ENCODE measurements around the gene FAM200C.

Gene FAM200C

DNA sequence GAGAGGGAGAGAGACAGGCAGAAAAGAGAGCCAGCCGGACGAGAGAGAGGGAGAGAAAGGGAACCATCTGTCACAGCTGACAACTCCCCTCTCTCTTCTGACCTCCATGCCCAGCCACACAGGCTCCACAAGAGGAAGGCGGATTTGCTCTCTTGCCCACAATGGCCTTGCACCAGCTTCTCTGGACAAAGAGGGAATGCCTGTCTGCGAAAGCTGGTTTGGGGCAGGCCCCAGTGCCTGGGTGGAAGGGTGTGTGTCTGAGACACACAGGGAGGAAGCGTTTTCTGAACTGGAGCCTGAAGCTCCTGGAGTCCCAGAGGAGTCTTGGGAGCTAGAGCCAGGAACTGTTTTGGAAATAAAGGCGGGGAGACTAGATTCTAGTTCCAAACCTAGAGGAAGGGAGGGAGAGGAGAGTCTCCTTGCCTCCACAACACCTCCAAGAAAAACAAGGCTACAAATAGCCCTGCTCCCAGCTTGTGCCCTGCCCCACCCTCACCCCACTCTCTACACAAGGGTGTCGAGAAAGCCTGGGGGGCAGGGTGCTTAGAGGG lies 41.9 kb downstream of the FAM200C start:
- TF ChIP-seq SIN3A (IDR thresholded peaks at IDR 0.05; ENCODE audit: borderline replicate concordance, insufficient read depth, low read length) (no peak), POLR2AphosphoS5 (IDR thresholded peaks at IDR 0.05; ENCODE audit: low read depth, low read length) (no peak), TAF1 (IDR thresholded peaks at IDR 0.05; ENCODE audit: borderline replicate concordance, insufficient read depth, low read length) (no peak), FOXP2 (optimal IDR thresholded peaks at IDR 0.05; ENCODE audit: borderline replicate concordance, extremely low read depth, extremely low read length, insufficient read depth) (no peak)
- TF ChIP-seq, protein P1, sequence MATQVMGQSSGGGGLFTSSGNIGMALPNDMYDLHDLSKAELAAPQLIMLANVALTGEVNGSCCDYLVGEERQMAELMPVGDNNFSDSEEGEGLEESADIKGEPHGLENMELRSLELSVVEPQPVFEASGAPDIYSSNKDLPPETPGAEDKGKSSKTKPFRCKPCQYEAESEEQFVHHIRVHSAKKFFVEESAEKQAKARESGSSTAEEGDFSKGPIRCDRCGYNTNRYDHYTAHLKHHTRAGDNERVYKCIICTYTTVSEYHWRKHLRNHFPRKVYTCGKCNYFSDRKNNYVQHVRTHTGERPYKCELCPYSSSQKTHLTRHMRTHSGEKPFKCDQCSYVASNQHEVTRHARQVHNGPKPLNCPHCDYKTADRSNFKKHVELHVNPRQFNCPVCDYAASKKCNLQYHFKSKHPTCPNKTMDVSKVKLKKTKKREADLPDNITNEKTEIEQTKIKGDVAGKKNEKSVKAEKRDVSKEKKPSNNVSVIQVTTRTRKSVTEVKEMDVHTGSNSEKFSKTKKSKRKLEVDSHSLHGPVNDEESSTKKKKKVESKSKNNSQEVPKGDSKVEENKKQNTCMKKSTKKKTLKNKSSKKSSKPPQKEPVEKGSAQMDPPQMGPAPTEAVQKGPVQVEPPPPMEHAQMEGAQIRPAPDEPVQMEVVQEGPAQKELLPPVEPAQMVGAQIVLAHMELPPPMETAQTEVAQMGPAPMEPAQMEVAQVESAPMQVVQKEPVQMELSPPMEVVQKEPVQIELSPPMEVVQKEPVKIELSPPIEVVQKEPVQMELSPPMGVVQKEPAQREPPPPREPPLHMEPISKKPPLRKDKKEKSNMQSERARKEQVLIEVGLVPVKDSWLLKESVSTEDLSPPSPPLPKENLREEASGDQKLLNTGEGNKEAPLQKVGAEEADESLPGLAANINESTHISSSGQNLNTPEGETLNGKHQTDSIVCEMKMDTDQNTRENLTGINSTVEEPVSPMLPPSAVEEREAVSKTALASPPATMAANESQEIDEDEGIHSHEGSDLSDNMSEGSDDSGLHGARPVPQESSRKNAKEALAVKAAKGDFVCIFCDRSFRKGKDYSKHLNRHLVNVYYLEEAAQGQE (IDR thresholded peaks at IDR 0.05; ENCODE audit: insufficient read depth in 1 of 2, low read depth in 2 of 2, low read length in 2 of 2) = no peak

- TF ChIP-seq, protein P1 (IDR thresholded peaks at IDR 0.05; ENCODE audit: insufficient read depth in 1 of 2, low read depth in 2 of 2, low read length in 2 of 2) = no peak
- TF ChIP-seq POLR2AphosphoS5 (IDR thresholded peaks at IDR 0.05; ENCODE audit: low read depth, low read length) (no peak), FOXP2 (optimal IDR thresholded peaks at IDR 0.05; ENCODE audit: borderline replicate concordance, extremely low read depth, extremely low read length, insufficient read depth) (no peak), SIN3A (IDR thresholded peaks at IDR 0.05; ENCODE audit: borderline replicate concordance, insufficient read depth, low read length) (no peak), TAF1 (IDR thresholded peaks at IDR 0.05; ENCODE audit: borderline replicate concordance, insufficient read depth, low read length) (no peak)
Measured at GRCh38 chr5:160357394-160357793, 42.5 kb downstream of the FAM200C start.

- TF ChIP-seq FOXP2 (optimal IDR thresholded peaks at IDR 0.05; ENCODE audit: borderline replicate concordance, extremely low read depth, extremely low read length, insufficient read depth) (no peak), TAF1 (IDR thresholded peaks at IDR 0.05; ENCODE audit: borderline replicate concordance, insufficient read depth, low read length) (no peak), SIN3A (IDR thresholded peaks at IDR 0.05; ENCODE audit: borderline replicate concordance, insufficient read depth, low read length) (no peak), POLR2AphosphoS5 (IDR thresholded peaks at IDR 0.05; ENCODE audit: low read depth, low read length) (no peak)
- TF ChIP-seq, protein P1 (IDR thresholded peaks at IDR 0.05; ENCODE audit: insufficient read depth in 1 of 2, low read depth in 2 of 2, low read length in 2 of 2) = no peak
Measured at GRCh38 chr5:160356550-160357347, 43.1 kb downstream of the FAM200C start.

DNA sequence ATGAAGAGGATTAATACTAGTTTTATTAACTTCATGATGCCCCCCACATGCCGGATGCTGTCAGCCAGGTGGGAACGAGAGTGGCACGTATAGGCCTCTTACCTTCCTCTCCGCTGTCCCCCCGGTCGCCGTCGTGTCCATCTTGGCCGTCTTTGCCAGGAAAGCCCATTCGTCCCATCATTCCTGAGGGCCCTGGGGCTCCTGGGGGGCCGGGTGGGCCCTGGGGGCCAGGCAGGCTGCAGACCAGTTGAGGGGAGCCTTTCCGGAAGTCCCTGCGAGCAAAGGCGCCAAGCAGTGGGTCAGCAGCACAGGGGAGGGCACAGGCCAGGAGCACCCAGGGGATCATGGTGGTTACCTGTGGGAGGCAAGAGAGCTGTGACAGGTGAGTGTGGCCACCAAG lies 45.2 kb downstream of the FAM200C start:
- no peak for TF ChIP-seq TAF1 (IDR thresholded peaks at IDR 0.05; ENCODE audit: borderline replicate concordance, insufficient read depth, low read length)

GRCh38 chr5:160353379-160353778 lies 46.5 kb downstream of the FAM200C start:
- TF ChIP-seq TAF1 (IDR thresholded peaks at IDR 0.05; ENCODE audit: borderline replicate concordance, insufficient read depth, low read length) = no peak
- TF ChIP-seq FOXP2 (optimal IDR thresholded peaks at IDR 0.05; ENCODE audit: borderline replicate concordance, extremely low read depth, extremely low read length, insufficient read depth) = no peak
- TF ChIP-seq SIN3A (IDR thresholded peaks at IDR 0.05; ENCODE audit: borderline replicate concordance, insufficient read depth, low read length) = no peak
- no peak for TF ChIP-seq POLR2AphosphoS5 (IDR thresholded peaks at IDR 0.05; ENCODE audit: low read depth, low read length)
- TF ChIP-seq, protein P1 (IDR thresholded peaks at IDR 0.05; ENCODE audit: insufficient read depth in 1 of 2, low read depth in 2 of 2, low read length in 2 of 2) = no peak

All from PFSK-1 (cell line).